Middle frontal gyrus (tissue), 1 donor: Measurements from ENCODE around the gene SEZ6.
"Not testable (repeated sequence)": the region's sequence is repeated elsewhere in the genome, so short reads cannot be mapped to it uniquely, and the experiment has no call there.

Source experiments
- DNase-seq: peaks from one replicate; pipeline ENCODE4 v3.0.0-alpha.2; 2015; ENCODE audit warnings: low spot score; ENCODE audit errors: extremely low spot score

SEZ6 gene

GRCh38 chr17:28940675-28941074 is 65.2 kb downstream of the SEZ6 start:
- DNase-seq = no peak

DNA sequence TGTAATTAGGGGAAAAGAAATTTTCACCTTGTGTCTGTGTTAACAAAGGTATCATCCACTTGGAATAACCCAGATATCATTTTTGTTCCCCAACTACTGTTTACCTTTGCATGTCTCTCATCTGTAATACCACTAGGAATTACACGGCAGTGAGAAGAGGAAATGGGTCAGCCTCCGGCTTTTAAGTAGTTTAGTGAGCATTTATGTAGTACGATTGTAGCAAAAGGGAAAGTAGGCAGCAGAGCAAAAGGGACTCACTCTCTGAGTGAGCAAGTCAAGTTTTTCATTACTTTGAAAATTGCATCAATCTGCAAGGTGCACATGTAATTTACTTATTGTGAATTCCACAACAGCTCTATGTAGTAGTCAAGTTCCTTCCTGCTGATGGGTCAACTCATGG is 65.7 kb downstream of the SEZ6 start:
- no peak for DNase-seq

GRCh38 chr17:28938552-28938951 is 67.3 kb downstream of the SEZ6 start:
- DNase-seq = no peak

DNA sequence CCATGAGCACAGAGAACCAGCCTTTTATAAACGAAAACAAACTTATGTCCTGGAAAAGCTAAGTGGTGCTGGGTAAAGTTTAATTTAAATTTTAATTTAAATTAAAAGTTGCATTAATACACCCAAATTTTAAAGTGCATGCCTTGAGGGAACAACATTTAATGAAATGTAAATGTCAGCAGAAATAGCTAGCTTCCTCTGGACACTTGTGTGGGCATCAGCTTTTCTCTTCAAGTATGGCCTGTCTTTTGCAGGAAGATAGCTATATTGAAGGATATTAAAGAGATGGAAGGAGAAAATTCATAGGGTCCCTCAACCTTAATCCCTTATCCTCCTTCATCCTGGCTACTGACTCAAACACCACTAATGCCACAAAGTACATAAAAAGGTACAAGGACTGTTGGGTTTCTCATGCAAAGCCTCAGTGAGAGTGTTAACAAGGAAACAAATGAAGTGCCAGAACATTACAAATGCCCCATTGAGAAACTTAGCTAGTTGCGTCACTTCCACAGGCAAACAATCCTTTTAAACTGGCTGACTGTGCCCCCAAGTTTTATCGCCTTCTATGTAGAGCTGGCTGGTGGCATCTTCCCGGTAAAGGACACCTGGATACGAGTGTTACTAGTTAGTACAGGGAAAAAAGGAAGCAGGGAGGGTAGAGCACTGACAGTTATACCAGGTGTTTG is 68.6 kb downstream of the SEZ6 start:
- peak; percentile 69 for DNase-seq

DNA sequence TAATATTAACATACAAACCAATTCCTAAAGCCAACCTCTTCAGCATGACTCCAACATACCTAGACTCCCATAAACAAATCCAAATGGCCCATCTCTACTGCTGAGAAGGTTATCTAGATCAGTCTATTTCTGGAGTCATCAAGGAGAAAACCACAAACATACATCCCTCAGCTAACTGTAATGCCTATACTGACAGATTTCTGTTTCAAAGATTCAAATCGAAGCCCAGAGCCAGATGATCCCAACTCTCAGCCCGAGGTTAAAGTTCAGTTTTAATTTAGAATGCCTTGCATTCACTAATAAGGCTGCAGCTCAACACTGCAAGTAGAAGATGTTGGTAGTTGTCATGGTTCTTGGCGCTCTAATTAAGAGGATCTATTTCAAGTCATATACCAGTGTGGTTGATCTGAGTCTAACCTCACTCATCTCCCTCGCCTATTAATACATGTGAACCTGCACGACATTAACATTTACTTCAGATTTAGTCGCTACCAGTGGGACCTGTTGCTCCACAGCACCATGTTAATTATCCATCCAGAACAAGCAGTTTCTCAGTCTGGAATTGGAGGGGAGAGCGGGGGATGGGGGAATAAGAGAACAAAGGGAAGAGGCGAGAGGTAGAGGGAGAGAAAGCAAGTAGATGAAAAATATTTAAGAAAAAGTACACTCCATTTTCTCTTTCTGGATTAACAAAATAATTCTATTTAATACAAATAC is 69.9 kb downstream of the SEZ6 start:
- no peak for DNase-seq

- DNase-seq = not testable (repeated sequence)
Measured at GRCh38 chr17:28934508-28934907, 71.3 kb downstream of the SEZ6 start.

GRCh38 chr17:28929787-28930186 is 76.0 kb downstream of the SEZ6 start:
- no peak for DNase-seq

- no peak for DNase-seq
Measured at GRCh38 chr17:28928061-28928460, 77.8 kb downstream of the SEZ6 start.

GRCh38 chr17:28926786-28927185 is 79.0 kb downstream of the SEZ6 start:
- DNase-seq = no peak

DNA sequence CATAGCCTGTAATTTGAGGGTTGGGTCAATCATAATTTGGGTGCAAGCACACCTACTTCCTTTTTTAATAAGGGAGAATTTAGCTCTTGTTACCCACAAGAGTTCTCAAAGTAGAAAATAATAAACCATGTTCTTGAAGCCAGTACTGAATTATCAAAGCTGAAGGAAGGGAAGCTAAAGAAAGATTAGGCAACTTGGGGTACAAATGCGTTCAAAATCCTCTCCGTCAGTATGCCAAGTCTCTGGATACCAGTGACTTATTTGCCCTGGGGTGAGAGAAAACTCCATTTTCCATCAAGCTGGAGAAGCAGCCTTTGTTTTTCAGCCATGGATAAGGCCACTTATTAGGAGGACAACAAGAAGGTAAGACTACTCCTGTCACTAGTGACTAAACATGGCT is 79.5 kb downstream of the SEZ6 start:
- DNase-seq = no peak

GRCh38 chr17:28925912-28926365 is 79.9 kb downstream of the SEZ6 start:
- no peak for DNase-seq

DNA sequence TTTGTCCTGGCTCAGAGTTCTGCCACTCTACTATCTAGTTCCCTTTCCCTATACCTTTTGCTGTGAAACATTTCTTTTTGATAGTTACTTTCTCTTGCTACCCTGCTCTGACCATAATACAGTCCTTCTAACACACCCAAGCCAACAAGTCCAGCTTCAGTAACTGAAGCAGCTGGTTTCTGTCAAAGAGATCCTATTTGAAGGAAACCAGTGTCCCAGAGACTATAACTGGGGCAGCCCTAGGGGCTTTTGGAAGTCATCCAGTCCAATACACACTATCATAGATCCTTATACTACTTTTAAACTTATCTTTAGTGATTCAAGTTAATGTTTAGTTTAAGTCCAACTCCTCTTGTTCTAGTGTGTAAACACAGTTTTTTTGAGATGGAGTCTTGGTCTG is 85.6 kb downstream of the SEZ6 start:
- DNase-seq = no peak

DNA sequence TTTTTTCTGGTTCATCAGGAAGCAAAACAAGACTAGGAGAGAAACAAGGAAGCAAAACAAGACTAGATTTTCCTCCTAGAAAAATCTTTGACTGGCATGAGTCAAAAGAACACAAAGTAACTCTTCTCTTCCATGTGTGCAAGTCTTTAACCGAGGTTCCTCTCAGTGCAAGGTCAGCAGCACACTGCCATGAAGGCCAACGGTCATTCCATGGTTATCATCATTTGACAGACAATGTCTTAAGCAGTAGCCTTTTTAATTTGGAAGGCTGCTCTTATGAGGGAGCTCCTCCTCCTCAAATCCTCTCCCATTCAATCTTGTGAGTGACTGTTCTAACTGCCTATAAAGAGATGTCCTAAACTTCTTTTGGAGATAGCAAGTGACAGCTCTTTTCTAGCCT is 87.5 kb downstream of the SEZ6 start:
- DNase-seq = no peak

DNA sequence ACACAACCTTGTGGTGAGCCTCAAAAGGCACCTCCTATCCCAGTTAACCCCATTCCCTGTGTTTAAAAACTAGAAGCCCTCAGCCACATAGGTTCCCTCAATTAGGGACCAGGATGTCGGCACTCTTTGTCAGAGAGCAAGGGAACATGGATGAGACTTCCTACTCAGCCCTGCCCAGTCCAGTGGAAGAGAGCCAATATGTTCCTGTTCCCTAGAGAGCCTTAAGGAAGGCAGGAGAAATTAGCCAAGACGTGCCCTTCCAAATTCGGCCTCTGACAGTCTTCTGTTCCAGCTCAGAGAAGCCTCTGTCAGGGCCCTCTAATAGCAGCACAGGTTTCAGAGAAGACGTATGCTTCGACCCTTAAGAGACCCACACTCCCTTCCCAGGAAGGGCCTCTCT is 88.4 kb downstream of the SEZ6 start:
- no peak for DNase-seq

GRCh38 chr17:28917029-28917428 is 88.8 kb downstream of the SEZ6 start:
- DNase-seq = no peak

DNA sequence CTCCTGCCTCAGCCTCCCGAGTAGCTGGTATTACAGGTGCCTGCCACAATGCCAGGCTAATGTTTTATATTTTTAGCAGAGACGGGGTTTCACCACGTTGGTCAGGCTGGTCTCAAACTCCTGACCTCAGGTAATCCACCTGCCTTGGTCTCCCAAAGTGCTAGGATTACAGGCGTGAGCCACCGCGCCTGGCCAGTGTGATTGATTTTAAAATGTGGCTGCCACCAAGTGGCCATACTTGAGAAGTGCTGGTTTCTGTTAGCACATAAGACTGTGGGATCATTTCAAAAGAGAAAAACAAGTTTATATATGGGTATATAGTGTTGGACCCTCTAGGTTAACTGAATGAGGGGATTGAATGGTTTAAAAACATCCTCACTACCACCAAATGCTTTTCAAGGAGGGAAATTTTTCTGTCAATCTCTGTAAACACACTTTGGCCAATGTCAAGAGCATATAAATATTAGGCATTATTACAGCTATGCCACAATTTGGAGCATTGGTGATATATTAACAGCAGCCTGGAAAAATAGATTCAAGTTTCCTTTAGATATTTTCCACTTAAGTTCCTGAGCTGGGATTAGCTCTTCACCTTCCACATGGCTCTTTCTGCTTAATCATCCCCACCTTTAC is 89.4 kb downstream of the SEZ6 start:
- no peak for DNase-seq

GRCh38 chr17:28912938-28913333 is 92.9 kb downstream of the SEZ6 start:
- no peak for DNase-seq

- DNase-seq = no peak
Measured at GRCh38 chr17:28912281-28912937, 93.4 kb downstream of the SEZ6 start.

DNA sequence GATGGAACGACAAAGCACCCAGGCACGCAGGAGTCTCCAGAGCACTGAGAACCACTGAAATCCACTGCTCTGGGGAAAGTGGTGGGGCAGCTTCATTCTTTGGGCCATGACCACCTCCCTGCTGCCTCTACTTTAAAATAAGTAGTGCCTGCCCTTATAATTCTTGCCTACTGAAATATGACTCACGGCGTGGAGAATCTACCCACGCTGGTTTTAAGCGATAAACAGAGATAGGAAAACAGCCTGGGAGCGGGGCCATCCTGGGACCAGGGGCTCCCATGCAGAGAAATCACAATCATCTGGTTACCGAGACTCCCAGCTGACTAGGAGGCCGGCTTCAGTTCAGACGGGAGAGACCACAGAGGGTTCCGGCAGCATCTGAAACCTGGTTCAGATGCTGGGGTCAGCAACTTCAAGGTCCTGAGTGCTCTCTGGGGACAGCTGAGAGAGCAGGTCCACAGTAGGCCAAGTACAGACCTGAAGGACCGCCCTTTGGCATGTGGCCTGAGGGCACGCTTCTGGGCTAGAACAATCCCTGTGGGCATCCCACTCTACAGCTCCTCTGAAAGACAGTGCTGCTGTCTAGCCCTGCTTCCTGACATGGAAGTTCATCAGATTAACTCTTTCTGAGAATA is 94.3 kb downstream of the SEZ6 start:
- no peak for DNase-seq

DNA sequence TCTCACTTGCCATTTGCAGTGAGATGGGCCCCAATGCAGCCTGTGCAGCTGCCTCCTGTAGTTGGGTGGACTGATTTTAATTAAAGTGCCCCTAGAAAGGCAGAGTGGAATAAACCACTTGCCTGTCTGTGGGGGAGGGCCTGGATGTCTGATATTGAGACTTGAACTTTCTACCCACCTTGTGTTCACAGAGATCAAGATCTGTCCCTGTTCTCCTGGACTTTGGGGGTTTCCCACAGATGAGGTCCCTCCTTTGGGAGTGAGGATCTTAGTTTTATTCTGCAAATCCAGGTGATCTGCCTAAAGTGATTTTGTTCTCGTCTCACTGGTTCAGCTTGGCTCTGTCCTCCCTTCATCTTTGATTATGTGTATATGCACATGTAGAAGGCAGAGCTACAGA is 95.3 kb downstream of the SEZ6 start:
- no peak for DNase-seq

GRCh38 chr17:28908640-28909167 is 97.1 kb downstream of the SEZ6 start:
- DNase-seq = peak; percentile 20
